ENCODE results near the gene NOG. TPM values are rescaled to one million over a fixed set of nuclear protein-coding genes. Genes with fewer than 3 reads are reported as not detected.

The NOG gene
- total RNA-seq, 1 experiment from 2014 or later, result 0.32 TPM

DNA sequence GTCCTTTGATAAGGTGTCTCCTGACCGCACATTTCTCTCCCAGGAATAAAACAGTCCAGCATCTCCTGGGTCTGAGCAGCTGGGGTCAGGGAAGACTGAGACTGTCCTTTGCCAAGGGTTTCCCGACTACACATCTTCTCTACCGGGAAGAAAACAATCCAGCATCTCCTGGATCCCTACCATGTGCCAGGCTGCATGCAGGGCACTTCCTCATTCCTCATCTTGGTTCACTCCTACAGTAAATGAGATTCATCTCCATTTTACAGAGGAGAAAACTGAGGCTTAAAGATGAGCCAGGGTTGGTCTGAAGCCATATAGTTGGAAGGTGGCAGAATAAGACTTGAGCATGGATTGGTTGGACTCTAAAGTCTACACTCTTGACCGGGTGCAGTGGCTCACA is 36.7 kb downstream of the NOG start:
- no peaks in the 10 kb centered on the region for H3K9me3 Mint-ChIP-seq (ENCODE audit: unreplicated experiment)
- H3K27ac Mint-ChIP-seq (ENCODE audit: unreplicated experiment), result no peak overlapping the region
- H3K27me3 Mint-ChIP-seq (ENCODE audit: insufficient read depth, unreplicated experiment), result peaks cover 10% of the 10 kb centered on the region
- CTCF ChIA-PET, result interaction anchor here (0.6 to 1.4 kb wide), 3 partner anchors 9 to 29 kb away, joined by 3 to 4 read pairs (median 3); no protein-coding TSS in a partner anchor
- no TSS peak for BruUV-seq (replicated peaks)
- no peaks in the 10 kb centered on the region for H3K36me3 Mint-ChIP-seq (ENCODE audit: insufficient read depth, unreplicated experiment)
- intact Hi-C loops (cut with micrococcal nuclease; ENCODE audit: unreplicated experiment), result no loop called here
- no peaks in the 10 kb centered on the region for H3K4me1 ChIP-seq
- POLR2A ChIA-PET, result no interaction called here
- H3K4me3 ChIP-seq (ENCODE audit: low read depth, low read length), result no peak overlapping the region
- H3K36me3 ChIP-seq (ENCODE audit: control insufficient read depth, insufficient read depth, low read length), result no peaks in the 10 kb centered on the region
- TF ChIP-seq, protein P1, sequence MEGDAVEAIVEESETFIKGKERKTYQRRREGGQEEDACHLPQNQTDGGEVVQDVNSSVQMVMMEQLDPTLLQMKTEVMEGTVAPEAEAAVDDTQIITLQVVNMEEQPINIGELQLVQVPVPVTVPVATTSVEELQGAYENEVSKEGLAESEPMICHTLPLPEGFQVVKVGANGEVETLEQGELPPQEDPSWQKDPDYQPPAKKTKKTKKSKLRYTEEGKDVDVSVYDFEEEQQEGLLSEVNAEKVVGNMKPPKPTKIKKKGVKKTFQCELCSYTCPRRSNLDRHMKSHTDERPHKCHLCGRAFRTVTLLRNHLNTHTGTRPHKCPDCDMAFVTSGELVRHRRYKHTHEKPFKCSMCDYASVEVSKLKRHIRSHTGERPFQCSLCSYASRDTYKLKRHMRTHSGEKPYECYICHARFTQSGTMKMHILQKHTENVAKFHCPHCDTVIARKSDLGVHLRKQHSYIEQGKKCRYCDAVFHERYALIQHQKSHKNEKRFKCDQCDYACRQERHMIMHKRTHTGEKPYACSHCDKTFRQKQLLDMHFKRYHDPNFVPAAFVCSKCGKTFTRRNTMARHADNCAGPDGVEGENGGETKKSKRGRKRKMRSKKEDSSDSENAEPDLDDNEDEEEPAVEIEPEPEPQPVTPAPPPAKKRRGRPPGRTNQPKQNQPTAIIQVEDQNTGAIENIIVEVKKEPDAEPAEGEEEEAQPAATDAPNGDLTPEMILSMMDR (IDR thresholded peaks at IDR 0.05; ENCODE audit: insufficient read depth in 1 of 2, low read depth in 1 of 2, low read length in 1 of 2, severe bottlenecking in 1 of 2, unreplicated experiment in 1 of 2), result no peak
- no peaks in the 10 kb centered on the region for H3K9me3 ChIP-seq
- no peaks in the 10 kb centered on the region for H3K4me1 Mint-ChIP-seq (ENCODE audit: low read depth, unreplicated experiment)
- DNase-seq, result no peak
- no peak overlapping the region for H3K4me3 Mint-ChIP-seq (ENCODE audit: unreplicated experiment)
- H3K27me3 ChIP-seq (replicated peaks; ENCODE audit: control insufficient read depth, insufficient read depth, low read length), result 0 out of 2 replicates have a peak, but pooled peaks cover 2% of the 10 kb centered on the region

DNA sequence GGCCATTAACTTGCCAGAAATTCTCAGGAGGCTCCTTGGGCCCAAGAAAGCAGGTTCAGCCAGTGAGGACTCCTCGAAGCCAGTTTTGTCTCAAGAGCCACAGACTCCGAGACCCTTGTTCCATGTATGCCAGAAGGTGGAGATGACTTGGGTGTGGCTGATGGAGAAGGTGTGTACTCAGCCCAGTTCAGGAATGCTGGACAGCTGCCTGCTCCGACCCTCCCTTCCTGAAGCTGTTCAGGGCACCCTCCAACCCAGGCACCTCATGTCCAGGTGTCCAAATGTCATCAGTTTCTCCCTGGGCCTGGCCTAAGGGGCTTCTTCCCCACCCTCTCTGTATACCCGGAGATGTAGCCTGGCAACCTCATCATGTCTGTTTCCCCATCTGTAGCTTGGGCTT is 40.2 kb downstream of the NOG start:
- intact Hi-C loops (cut with micrococcal nuclease; ENCODE audit: unreplicated experiment), result no loop called here
- Mint-ChIP-seq H3K4me1 (ENCODE audit: low read depth, unreplicated experiment) (no peaks in the 10 kb centered on the region), H3K27me3 (ENCODE audit: insufficient read depth, unreplicated experiment) (peaks cover 21% of the 10 kb centered on the region), H3K36me3 (ENCODE audit: insufficient read depth, unreplicated experiment) (no peaks in the 10 kb centered on the region), H3K27ac (ENCODE audit: unreplicated experiment) (no peak overlapping the region), H3K9me3 (ENCODE audit: unreplicated experiment) (no peaks in the 10 kb centered on the region), H3K4me3 (ENCODE audit: unreplicated experiment) (no peak overlapping the region)
- no peaks in the 10 kb centered on the region for H3K27me3 ChIP-seq (replicated peaks; ENCODE audit: control insufficient read depth, insufficient read depth, low read length)
- ChIA-PET POLR2A (no interaction called here), CTCF (no interaction called here)
- BruUV-seq (replicated peaks), result no TSS peak
- TF ChIP-seq, protein P1 (IDR thresholded peaks at IDR 0.05; ENCODE audit: insufficient read depth in 1 of 2, low read depth in 1 of 2, low read length in 1 of 2, severe bottlenecking in 1 of 2, unreplicated experiment in 1 of 2), result no peak
- no peak overlapping the region for H3K4me3 ChIP-seq (ENCODE audit: low read depth, low read length)
- H3K4me1 ChIP-seq, result no peaks in the 10 kb centered on the region
- no peak for DNase-seq
- no peaks in the 10 kb centered on the region for H3K36me3 ChIP-seq (ENCODE audit: control insufficient read depth, insufficient read depth, low read length)
- no peaks in the 10 kb centered on the region for H3K9me3 ChIP-seq

DNA sequence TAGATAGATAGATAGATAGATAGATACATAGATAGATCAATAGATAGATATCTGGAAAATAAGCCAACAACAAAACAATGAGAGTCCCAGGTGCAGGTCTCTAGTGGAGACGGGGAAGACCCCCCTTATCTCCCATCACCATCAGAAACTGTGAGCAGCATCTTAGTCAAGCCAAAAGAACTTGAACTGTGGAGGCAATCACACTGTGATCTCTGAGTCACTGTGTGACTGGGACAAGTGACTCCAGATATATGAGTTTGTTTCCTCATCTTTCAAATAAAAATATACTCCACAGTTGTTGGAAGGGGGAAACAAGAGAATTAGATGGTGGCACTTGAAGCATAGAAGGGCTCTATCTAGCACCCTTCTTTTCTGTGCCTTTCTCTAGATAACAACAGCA is 42.1 kb downstream of the NOG start:
- intact Hi-C loops (cut with micrococcal nuclease; ENCODE audit: unreplicated experiment), result no loop called here
- H3K36me3 Mint-ChIP-seq (ENCODE audit: insufficient read depth, unreplicated experiment), result no peaks in the 10 kb centered on the region
- Histone ChIP-seq H3K4me1 (no peaks in the 10 kb centered on the region), H3K9me3 (no peaks in the 10 kb centered on the region), H3K4me3 (ENCODE audit: low read depth, low read length) (no peak overlapping the region), H3K27me3 (replicated peaks; ENCODE audit: control insufficient read depth, insufficient read depth, low read length) (no peaks in the 10 kb centered on the region), H3K36me3 (ENCODE audit: control insufficient read depth, insufficient read depth, low read length) (no peaks in the 10 kb centered on the region)
- TF ChIP-seq, protein P1 (IDR thresholded peaks at IDR 0.05; ENCODE audit: insufficient read depth in 1 of 2, low read depth in 1 of 2, low read length in 1 of 2, severe bottlenecking in 1 of 2, unreplicated experiment in 1 of 2), result no peak
- H3K9me3 Mint-ChIP-seq (ENCODE audit: unreplicated experiment), result no peaks in the 10 kb centered on the region
- ChIA-PET CTCF (no interaction called here), POLR2A (no interaction called here)
- no peak overlapping the region for H3K4me3 Mint-ChIP-seq (ENCODE audit: unreplicated experiment)
- DNase-seq, result no peak
- BruUV-seq (replicated peaks), result no TSS peak
- peaks cover 7% of the 10 kb centered on the region for H3K4me1 Mint-ChIP-seq (ENCODE audit: low read depth, unreplicated experiment)
- H3K27ac Mint-ChIP-seq (ENCODE audit: unreplicated experiment), result no peak overlapping the region
- peaks cover 23% of the 10 kb centered on the region for H3K27me3 Mint-ChIP-seq (ENCODE audit: insufficient read depth, unreplicated experiment)
